Fibroblast of the conjunctiva (primary cell): ENCODE measurements around the gene SLC25A13.
"Not testable (repeated sequence)": the region's sequence is repeated elsewhere in the genome, so short reads cannot be mapped to it uniquely, and the experiment has no call there.

ENCODE experiments used
- DNase-seq: peaks from one replicate; pipeline ENCODE4 v3.0.0-alpha.2; 2010; ENCODE audit warnings: low read depth

The SLC25A13 gene

GRCh38 chr7:96154506-96154905 lies 167.4 kb downstream of the SLC25A13 start:
- DNase-seq = not testable (repeated sequence)

- no peak for DNase-seq
These were observed 169.2 kb downstream of the SLC25A13 start for GRCh38 chr7:96152706-96153105.

GRCh38 chr7:96151889-96152288 lies 170.0 kb downstream of the SLC25A13 start:
- no peak for DNase-seq

- no peak for DNase-seq
These were observed 177.7 kb downstream of the SLC25A13 start for GRCh38 chr7:96144260-96144526.

GRCh38 chr7:96143495-96144259 lies 178.2 kb downstream of the SLC25A13 start:
- DNase-seq = no peak

GRCh38 chr7:96136600-96137239 lies 185.2 kb downstream of the SLC25A13 start:
- DNase-seq = no peak

GRCh38 chr7:96135241-96135640 lies 186.7 kb downstream of the SLC25A13 start:
- no peak for DNase-seq

GRCh38 chr7:96131525-96131924 lies 190.4 kb downstream of the SLC25A13 start:
- DNase-seq = no peak

- no peak for DNase-seq
These were observed 194.2 kb downstream of the SLC25A13 start for GRCh38 chr7:96127746-96128145.

GRCh38 chr7:96126382-96126781 lies 195.5 kb downstream of the SLC25A13 start:
- no peak for DNase-seq

- DNase-seq = no peak
These were observed 199.2 kb downstream of the SLC25A13 start for GRCh38 chr7:96122746-96123145.

GRCh38 chr7:96121752-96122151 lies 200.1 kb downstream of the SLC25A13 start:
- DNase-seq = no peak

GRCh38 chr7:96120445-96121225 lies 201.3 kb downstream of the SLC25A13 start:
- peak; percentile 14 for DNase-seq

GRCh38 chr7:96118449-96119001 lies 203.4 kb downstream of the SLC25A13 start:
- DNase-seq = no peak

GRCh38 chr7:96116173-96116572 lies 205.7 kb downstream of the SLC25A13 start:
- no peak for DNase-seq

- DNase-seq = no peak
These were observed 207.7 kb downstream of the SLC25A13 start for GRCh38 chr7:96114190-96114589.

GRCh38 chr7:96111405-96111804 lies 210.5 kb downstream of the SLC25A13 start:
- no peak for DNase-seq

GRCh38 chr7:96104984-96105383 lies 216.9 kb downstream of the SLC25A13 start:
- no peak for DNase-seq

GRCh38 chr7:96102096-96102811 lies 219.6 kb downstream of the SLC25A13 start:
- DNase-seq = no peak

- no peak for DNase-seq
These were observed 221.2 kb downstream of the SLC25A13 start for GRCh38 chr7:96100737-96101136.

GRCh38 chr7:96097835-96098234 lies 224.1 kb downstream of the SLC25A13 start:
- peak; percentile 53 for DNase-seq

- peak; percentile 75 for DNase-seq
These were observed 228.5 kb downstream of the SLC25A13 start for GRCh38 chr7:96093435-96093834.
